SW480 (cell line): Measurements from ENCODE around the gene GPRC6A.

ENCODE experiments used
- DNase-seq: peaks from one replicate; pipeline ENCODE4 v3.0.0-alpha.2; 2016; ENCODE audit warnings: low spot score

Gene GPRC6A

GRCh38 chr6:116783852-116784251 is 45.0 kb downstream of the GPRC6A start:
- DNase-seq = no peak

- DNase-seq = peak; percentile 42
Observed at GRCh38 chr6:116779573-116780164, 49.2 kb downstream of the GPRC6A start.

- no peak for DNase-seq
Observed at GRCh38 chr6:116773886-116774285, 55.0 kb downstream of the GPRC6A start.

- no peak for DNase-seq
Observed at GRCh38 chr6:116772450-116772849, 56.4 kb downstream of the GPRC6A start.

GRCh38 chr6:116767715-116768114 is 61.2 kb downstream of the GPRC6A start:
- no peak for DNase-seq

GRCh38 chr6:116766506-116767176 is 62.2 kb downstream of the GPRC6A start:
- DNase-seq = no peak

GRCh38 chr6:116764961-116765841 is 63.7 kb downstream of the GPRC6A start, which contains the start of gene FAM162B:
Gene FAM162B (minus strand): TSS chr6:116765719. CDS start chr6:116765576, 143 bp downstream.
- no peak for DNase-seq

- DNase-seq = no peak
Observed at GRCh38 chr6:116764629-116764960, 64.3 kb downstream of the GPRC6A start.

- no peak for DNase-seq
Observed at GRCh38 chr6:116763906-116764628, 64.8 kb downstream of the GPRC6A start.

GRCh38 chr6:116763048-116763447 is 65.8 kb downstream of the GPRC6A start:
- DNase-seq = no peak

GRCh38 chr6:116762235-116762634 is 66.6 kb downstream of the GPRC6A start:
- no peak for DNase-seq

- no peak for DNase-seq
Observed at GRCh38 chr6:116761779-116762178, 67.1 kb downstream of the GPRC6A start.

GRCh38 chr6:116745176-116745575 is 83.7 kb downstream of the GPRC6A start:
- no peak for DNase-seq
